Calu3 (cell line): ENCODE data around the gene NKIRAS2. TPM values are rescaled to one million over a fixed set of nuclear protein-coding genes. Genes with fewer than 3 reads are reported as not detected.

Source experiments
- Bru-seq: library from RNA; stranded (reverse); fragments of 400-500 nt; gene quantifications from one replicate; lab custom pipeline; 2021; lab: Mats Ljungman, UMichigan
- BruChase-seq, 2 experiments: library from RNA; stranded (reverse); fragments of 400-500 nt; gene quantifications; one replicate each; lab custom pipeline; 2021; lab: Mats Ljungman, UMichigan
- BruUV-seq: library from RNA; stranded (reverse); fragments of 400-500 nt; replicated peaks from 2 replicates; lab custom pipeline; 2021; lab: Mats Ljungman, UMichigan
- CTCF ChIA-PET: fragments of 300-600 bp; sonication (Branson Sonifier 250); formaldehyde crosslinking; loops from one replicate; lab custom pipeline; 2022; ENCODE audit warnings: antibody characterized with exemption; lab: Charles Lee
- DNase-seq: peaks from one replicate; pipeline ENCODE4 v3.0.0; 2022
- H3K27ac Mint-ChIP-seq: one replicate; pipeline ENCODE4 v1.8.0; 2022; ENCODE audit warnings: mixed read lengths; ENCODE audit not compliant: unreplicated experiment
- H3K27me3 Mint-ChIP-seq: one replicate; pipeline ENCODE4 v1.8.0; 2022; ENCODE audit warnings: mixed read lengths; ENCODE audit not compliant: unreplicated experiment
- H3K36me3 Mint-ChIP-seq: one replicate; pipeline ENCODE4 v1.8.0; 2022; ENCODE audit warnings: mild to moderate bottlenecking, moderate library complexity, mixed read lengths; ENCODE audit not compliant: insufficient read depth, unreplicated experiment
- H3K4me1 Mint-ChIP-seq: one replicate; pipeline ENCODE4 v1.8.0; 2022; ENCODE audit warnings: mild to moderate bottlenecking, low read depth, mixed read lengths; ENCODE audit not compliant: unreplicated experiment
- H3K4me3 Mint-ChIP-seq: one replicate; pipeline ENCODE4 v1.8.0; 2022; ENCODE audit warnings: mild to moderate bottlenecking, low read depth, moderate library complexity, mixed read lengths; ENCODE audit not compliant: unreplicated experiment
- H3K9me3 Mint-ChIP-seq: one replicate; pipeline ENCODE4 v1.8.0; 2022; ENCODE audit warnings: low read depth, mixed read lengths; ENCODE audit not compliant: unreplicated experiment
- CTCF ChIP-seq: fragments of 200-600 bp; IDR thresholded peaks from one replicate; pipeline ENCODE4 v1.8.0; 2022; ENCODE audit warnings: antibody characterized with exemption; ENCODE audit not compliant: unreplicated experiment
- intact Hi-C: fragments of 100-400 bp; cut with micrococcal nuclease; formaldehyde crosslinking; loops from one replicate; pipeline ENCODE4 v1.10.0; 2022; ENCODE audit not compliant: unreplicated experiment
- long read RNA-seq: library from polyadenylated mRNA; stranded (forward); transcript quantifications from one replicate; pipeline ENCODE4 v2.0.0, GENCODE V29; 2022
- total RNA-seq: library from RNA; stranded (reverse); gene quantifications from 2 replicates; pipeline ENCODE4 v1.2.3, GENCODE V29; 2022

NKIRAS2 gene
- total RNA-seq (55.7 and 58.4 TPM in 2 replicates), Bru-seq, nascent RNA (percentile 80 among the genes with signal in this experiment), BruChase-seq, experiment 1, labeled RNA remaining after a 6-hour chase (percentile 91 among the genes with signal in this experiment), BruChase-seq, experiment 2, labeled RNA remaining after a 2-hour chase (percentile 91 among the genes with signal in this experiment)
- long read RNA-seq, full-length matches to known transcripts = 67 of 97 reads
- long read RNA-seq, partial matches to known transcripts = 5 of 97 reads
- long read RNA-seq, other reads (novel, unspliced or antisense) = 25 of 97 reads

GRCh38 chr17:42019509-42020404 is at the start of gene NKIRAS2:
Gene NKIRAS2 (plus strand): TSS chr17:42020090. CDS start chr17:42021578, 1,488 bp downstream.
- no TSS peak for BruUV-seq
- intact Hi-C loops = no loop called here
- Mint-ChIP-seq H3K9me3 (peaks cover 3% of the 10 kb centered on the region), H3K27me3 (no peaks in the 10 kb centered on the region), H3K4me1 (peaks cover 69% of the 10 kb centered on the region), H3K36me3 (peaks cover 91% of the 10 kb centered on the region), H3K4me3 (peak within 1 kb of the TSS; percentile 99), H3K27ac (peak within 1 kb of the TSS; percentile 99)
- peak; percentile 96 for TF ChIP-seq CTCF
- peak; percentile 99 for DNase-seq
- CTCF ChIA-PET = interaction anchor here (0.5 to 1.8 kb wide), 17 partner anchors 17 to 233 kb away, joined by 3 to 14 read pairs (median 4); partner anchors contain the start of genes ACLY, DHX58, JUP and KAT2A

GRCh38 chr17:41970901-41971331 is 49.0 kb upstream of the NKIRAS2 start:
- Mint-ChIP-seq H3K4me3 (no peak overlapping the region), H3K27ac (peak overlapping the region; percentile 27), H3K9me3 (no peaks in the 10 kb centered on the region), H3K27me3 (no peaks in the 10 kb centered on the region), H3K36me3 (peaks cover 98% of the 10 kb centered on the region), H3K4me1 (peaks cover 17% of the 10 kb centered on the region)
- CTCF ChIA-PET = interaction anchor here (1.7 kb wide), 1 partner anchor 47 kb away, joined by 7 read pairs; the partner anchor contains the start of gene DNAJC7
- DNase-seq = no peak
- intact Hi-C loops = no loop called here
- TF ChIP-seq CTCF = no peak
- BruUV-seq = no TSS peak

GRCh38 chr17:41971721-41972523 is 48.0 kb upstream of the NKIRAS2 start:
- H3K27me3 Mint-ChIP-seq = no peaks in the 10 kb centered on the region
- H3K4me3 Mint-ChIP-seq = no peak overlapping the region
- H3K27ac Mint-ChIP-seq = peak overlapping the region; percentile 76
- H3K4me1 Mint-ChIP-seq = peaks cover 16% of the 10 kb centered on the region
- intact Hi-C loops = no loop called here
- BruUV-seq = no TSS peak
- no peak for DNase-seq
- TF ChIP-seq CTCF = no peak
- no peaks in the 10 kb centered on the region for H3K9me3 Mint-ChIP-seq
- peaks cover 98% of the 10 kb centered on the region for H3K36me3 Mint-ChIP-seq
- CTCF ChIA-PET = interaction anchor here (1.4 to 1.7 kb wide), 2 partner anchors 18 to 46 kb away, joined by 5 to 7 read pairs; partner anchors contain the start of gene DNAJC7
